GM18520 (cell line): ENCODE data around the gene PREP.

Experiments
- ATAC-seq: cut with Tn5 transposase; IDR thresholded peaks from one replicate; pipeline ENCODE4 v1.9.1; 2021; ENCODE audit not compliant: unreplicated experiment

Gene PREP

GRCh38 chr6:105397987-105398386 lies 4.9 kb downstream of the PREP start:
- no peak for ATAC-seq

GRCh38 chr6:105391705-105392104 lies 11.2 kb downstream of the PREP start:
- ATAC-seq: no peak

GRCh38 chr6:105389543-105389942 lies 13.3 kb downstream of the PREP start:
- no peak for ATAC-seq

- ATAC-seq: no peak
Observed at GRCh38 chr6:105388392-105388791, 14.5 kb downstream of the PREP start.

GRCh38 chr6:105384004-105384403 lies 18.9 kb downstream of the PREP start:
- no peak for ATAC-seq

- ATAC-seq: no peak
Observed at GRCh38 chr6:105382958-105383357, 19.9 kb downstream of the PREP start.

GRCh38 chr6:105382496-105382895 lies 20.4 kb downstream of the PREP start:
- no peak for ATAC-seq

GRCh38 chr6:105380634-105381033 lies 22.2 kb downstream of the PREP start:
- ATAC-seq: no peak

- no peak for ATAC-seq
Observed at GRCh38 chr6:105375797-105376196, 27.1 kb downstream of the PREP start.

- ATAC-seq: no peak
Observed at GRCh38 chr6:105374010-105374420, 28.9 kb downstream of the PREP start.

GRCh38 chr6:105373481-105373880 lies 29.4 kb downstream of the PREP start:
- no peak for ATAC-seq

- no peak for ATAC-seq
Observed at GRCh38 chr6:105372849-105373182, 30.1 kb downstream of the PREP start.

GRCh38 chr6:105372142-105372848 lies 30.6 kb downstream of the PREP start:
- ATAC-seq: no peak

- ATAC-seq: no peak
Observed at GRCh38 chr6:105370351-105370750, 32.5 kb downstream of the PREP start.

GRCh38 chr6:105369145-105369544 lies 33.7 kb downstream of the PREP start:
- ATAC-seq: no peak

- no peak for ATAC-seq
Observed at GRCh38 chr6:105364243-105364642, 38.6 kb downstream of the PREP start.

GRCh38 chr6:105363100-105363754 lies 39.7 kb downstream of the PREP start:
- no peak for ATAC-seq

- ATAC-seq: peak; percentile 65
Observed at GRCh38 chr6:105359419-105360370, 43.2 kb downstream of the PREP start.

- ATAC-seq: no peak
Observed at GRCh38 chr6:105357165-105357564, 45.7 kb downstream of the PREP start.

- ATAC-seq: no peak
Observed at GRCh38 chr6:105352037-105352617, 50.8 kb downstream of the PREP start.

- ATAC-seq: no peak
Observed at GRCh38 chr6:105348897-105349296, 54.0 kb downstream of the PREP start.
